Gastroesophageal sphincter (tissue), 4 donors: ENCODE results near the gene AURKAIP1. TPM values are rescaled to one million over a fixed set of nuclear protein-coding genes. Genes with fewer than 3 reads are reported as not detected.
A peak's percentile ranks its signal among the peaks of the same experiment; 100 is the strongest.
"Not testable (repeated sequence)": the region's sequence is repeated elsewhere in the genome, so short reads cannot be mapped to it uniquely, and the experiment has no call there.

ENCODE experiments used
- ATAC-seq: fragments of 150-250 bp; one replicate; pipeline ENCODE4 v1.9.1; 2016; ENCODE audit warnings: mild to moderate bottlenecking, moderate library complexity
- H3K27ac ChIP-seq, 4 donors: fragments of 200-600 bp; sonication (generic) in 3 of 4; 1 replicate in 3 of 4; 2 replicates in 1 of 4; pipeline ENCODE4 v1.5.1; 2016 to 2019
- H3K27me3 ChIP-seq: fragments of 200-600 bp; sonication (generic); one replicate; pipeline ENCODE4 v1.5.1; 2019
- H3K36me3 ChIP-seq, 2 donors: fragments of 200-600 bp; sonication (generic); one replicate each; pipeline ENCODE4 v1.5.1; 2019; ENCODE audit warnings: control low read depth in 1 of 2
- H3K4me1 ChIP-seq, 3 donors: fragments of 200-600 bp; sonication (generic); 1 replicate in 2 of 3; 2 replicates in 1 of 3; pipeline ENCODE4 v1.5.1; 2016 to 2019; ENCODE audit warnings: control low read depth in 2 of 3
- H3K4me3 ChIP-seq, 2 donors: fragments of 200-600 bp; sonication (generic); one replicate each; pipeline ENCODE4 v1.5.1; 2019; ENCODE audit warnings: mild to moderate bottlenecking in 1 of 2, moderate library complexity in 1 of 2
- H3K9me3 ChIP-seq, 3 donors: fragments of 200-600 bp; sonication (generic); one replicate each; pipeline ENCODE4 v1.5.1; 2017 to 2019; ENCODE audit warnings: control low read depth in 2 of 3
- EP300 ChIP-seq: sonication (generic); formaldehyde crosslinking; IDR thresholded peaks from one replicate; pipeline ENCODE4 v1.6.1; 2017; ENCODE audit warnings: antibody characterized with exemption, mild to moderate bottlenecking
- POLR2A ChIP-seq, 2 donors: fragments of 450-650 bp; IDR thresholded peaks; one replicate each; pipeline ENCODE4 v1.6.1; 2017; ENCODE audit warnings: antibody characterized with exemption in 2 of 2, mild to moderate bottlenecking in 2 of 2, moderate library complexity in 1 of 2
- POLR2AphosphoS5 ChIP-seq: sonication (generic); formaldehyde crosslinking; IDR thresholded peaks from one replicate; pipeline ENCODE4 v1.6.1; 2017; ENCODE audit warnings: antibody characterized with exemption
- WGBS, 2 donors: methylation state at CpG; one replicate each; pipeline ENCODE4 v1.1.5; 2018; ENCODE audit warnings: low coverage in 1 of 2; 5-methylcytosine and 5-hydroxymethylcytosine counted together
- total RNA-seq, 4 donors: library from RNA; depleted of rRNA; stranded (reverse); fragments of >200 nt; gene quantifications; one replicate each; pipeline ENCODE4 v1.1.0, GENCODE V29; 2016
- TF ChIP-seq, protein P1 (sequence below), 4 experiments: fragments of 200-600 bp in 2 of 4; fragments of 450-650 bp in 2 of 4; sonication (generic) in 1 of 4; IDR thresholded peaks; one replicate each; pipeline ENCODE4 v1.5.1; 2017 to 2019; ENCODE audit warnings: antibody characterized with exemption in 4 of 4, mild to moderate bottlenecking in 2 of 4, moderate library complexity in 2 of 4

Gene AURKAIP1
- total RNA-seq, 4 donors from 2014 or later, result 103 to 138 (median 108) TPM

DNA sequence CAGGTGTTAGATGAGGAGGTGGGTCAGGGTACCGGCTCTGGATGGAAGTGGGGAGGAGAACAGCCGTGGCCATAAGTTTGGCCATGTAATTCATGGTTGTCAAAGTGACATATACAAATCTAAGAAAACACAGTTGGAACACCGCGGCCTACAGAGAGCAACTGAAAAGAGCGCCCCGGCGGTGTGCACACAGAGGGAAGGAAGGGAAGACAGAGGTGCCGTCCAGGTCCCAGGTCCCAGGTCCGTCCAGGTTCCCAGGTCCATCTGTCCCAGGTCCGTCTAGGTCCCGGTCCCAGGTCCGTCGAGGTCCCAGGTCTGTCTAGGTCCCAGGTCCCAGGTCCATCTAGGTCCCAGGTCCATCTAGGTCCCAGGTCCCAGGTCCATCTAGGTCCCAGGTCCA lies 36.6 kb upstream of the AURKAIP1 start:
- Histone ChIP-seq H3K4me3 (no peak overlapping the region), H3K9me3 (no peaks in the 10 kb centered on the region), H3K27me3 (no peaks in the 10 kb centered on the region), H3K36me3 (peaks cover 0 to 9% of the 10 kb centered on the region in 2 donors), H3K27ac (no peak overlapping the region), H3K4me1 (peaks cover 0 to 26% (median 15%) of the 10 kb centered on the region in 3 donors)
- ATAC-seq, result no peak
- 81 to 93% methylated on average over 4 of the region's 13 CpGs for WGBS, 2 donors
- no peak for TF ChIP-seq POLR2AphosphoS5
- no peak for TF ChIP-seq POLR2A (IDR thresholded peaks at IDR 0.05)
- TF ChIP-seq, protein P1, sequence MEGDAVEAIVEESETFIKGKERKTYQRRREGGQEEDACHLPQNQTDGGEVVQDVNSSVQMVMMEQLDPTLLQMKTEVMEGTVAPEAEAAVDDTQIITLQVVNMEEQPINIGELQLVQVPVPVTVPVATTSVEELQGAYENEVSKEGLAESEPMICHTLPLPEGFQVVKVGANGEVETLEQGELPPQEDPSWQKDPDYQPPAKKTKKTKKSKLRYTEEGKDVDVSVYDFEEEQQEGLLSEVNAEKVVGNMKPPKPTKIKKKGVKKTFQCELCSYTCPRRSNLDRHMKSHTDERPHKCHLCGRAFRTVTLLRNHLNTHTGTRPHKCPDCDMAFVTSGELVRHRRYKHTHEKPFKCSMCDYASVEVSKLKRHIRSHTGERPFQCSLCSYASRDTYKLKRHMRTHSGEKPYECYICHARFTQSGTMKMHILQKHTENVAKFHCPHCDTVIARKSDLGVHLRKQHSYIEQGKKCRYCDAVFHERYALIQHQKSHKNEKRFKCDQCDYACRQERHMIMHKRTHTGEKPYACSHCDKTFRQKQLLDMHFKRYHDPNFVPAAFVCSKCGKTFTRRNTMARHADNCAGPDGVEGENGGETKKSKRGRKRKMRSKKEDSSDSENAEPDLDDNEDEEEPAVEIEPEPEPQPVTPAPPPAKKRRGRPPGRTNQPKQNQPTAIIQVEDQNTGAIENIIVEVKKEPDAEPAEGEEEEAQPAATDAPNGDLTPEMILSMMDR (IDR thresholded peaks at IDR 0.05), result no peak
- no peak for TF ChIP-seq EP300

DNA sequence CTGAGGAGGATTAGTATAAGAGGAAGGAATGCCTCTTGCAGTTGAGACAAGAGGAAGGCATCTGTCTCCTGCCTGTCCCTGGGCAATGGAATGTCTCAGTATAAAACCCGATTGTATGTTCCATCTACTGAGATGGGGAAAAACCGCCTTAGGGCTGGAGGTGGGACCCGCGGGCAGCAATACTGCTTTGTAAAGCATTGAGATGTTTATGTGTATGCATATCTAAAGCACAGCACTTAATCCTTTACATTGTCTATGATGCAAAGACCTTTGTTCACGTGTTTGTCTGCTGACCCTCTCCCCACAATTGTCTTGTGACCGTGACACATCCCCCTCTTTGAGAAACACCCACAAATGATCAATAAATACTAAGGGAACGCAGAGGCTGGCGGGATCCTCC lies 35.2 kb upstream of the AURKAIP1 start:
- Histone ChIP-seq H3K4me1 (peaks cover 0 to 39% (median 28%) of the 10 kb centered on the region in 3 donors), H3K36me3 (peaks cover 0 to 16% of the 10 kb centered on the region in 2 donors)
- 54% methylated on average over 7 to 8 of the region's 8 CpGs for WGBS, 2 donors
- H3K27ac ChIP-seq, ATAC-seq, H3K27me3 ChIP-seq, H3K4me3 ChIP-seq, H3K9me3 ChIP-seq: not testable (repeated sequence)

DNA sequence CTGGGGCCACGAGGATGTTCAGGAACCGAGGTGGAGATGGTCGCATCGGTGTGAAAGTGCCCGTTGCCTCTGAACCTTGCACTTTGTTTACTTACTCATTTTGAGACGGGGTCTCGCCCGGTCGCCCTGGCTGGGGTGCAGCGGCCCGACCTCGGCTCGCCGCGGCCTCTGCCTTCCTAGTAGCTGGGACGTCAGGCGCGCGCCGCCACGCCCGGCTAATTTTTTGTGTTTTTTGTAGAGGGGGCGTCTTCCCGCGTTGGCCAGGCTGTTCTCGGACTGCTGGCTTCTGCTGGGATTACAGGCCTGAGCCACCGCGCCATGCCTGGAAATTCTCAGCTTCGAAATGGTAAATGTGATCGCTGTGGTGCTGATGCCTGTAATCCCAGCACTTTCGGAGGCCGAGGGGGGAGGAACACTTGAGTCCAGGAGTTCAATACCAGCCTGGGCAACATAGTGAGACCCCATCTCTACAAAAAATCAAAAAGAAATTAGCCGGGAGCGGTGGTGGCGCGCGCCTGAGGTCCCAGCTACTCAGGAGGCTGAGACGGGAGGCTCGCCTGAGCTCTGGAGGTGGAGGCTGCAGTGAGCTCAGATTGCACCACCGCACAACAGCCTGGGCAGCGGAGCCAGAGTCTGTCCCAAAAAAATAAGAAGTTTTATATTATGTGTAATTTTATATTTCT lies 32.8 kb upstream of the AURKAIP1 start:
- peaks cover 0 to 44% (median 32%) of the 10 kb centered on the region in 3 donors for H3K4me1 ChIP-seq
- H3K4me3 ChIP-seq, result peak overlapping the region; percentile 87 to 96
- peak; percentile 8 for ATAC-seq
- H3K9me3 ChIP-seq, result no peaks in the 10 kb centered on the region
- peaks cover 0 to 41% of the 10 kb centered on the region in 2 donors for H3K36me3 ChIP-seq
- 10 to 14% methylated on average over 29 of the region's 41 CpGs for WGBS, 2 donors
- TF ChIP-seq POLR2AphosphoS5, result no peak
- TF ChIP-seq, protein P1 (IDR thresholded peaks at IDR 0.05), result peak in 1 of 4 experiments; percentile 2
- no peaks in the 10 kb centered on the region for H3K27me3 ChIP-seq
- peak overlapping the region; percentile 73 to 91 (median 88) for H3K27ac ChIP-seq

DNA sequence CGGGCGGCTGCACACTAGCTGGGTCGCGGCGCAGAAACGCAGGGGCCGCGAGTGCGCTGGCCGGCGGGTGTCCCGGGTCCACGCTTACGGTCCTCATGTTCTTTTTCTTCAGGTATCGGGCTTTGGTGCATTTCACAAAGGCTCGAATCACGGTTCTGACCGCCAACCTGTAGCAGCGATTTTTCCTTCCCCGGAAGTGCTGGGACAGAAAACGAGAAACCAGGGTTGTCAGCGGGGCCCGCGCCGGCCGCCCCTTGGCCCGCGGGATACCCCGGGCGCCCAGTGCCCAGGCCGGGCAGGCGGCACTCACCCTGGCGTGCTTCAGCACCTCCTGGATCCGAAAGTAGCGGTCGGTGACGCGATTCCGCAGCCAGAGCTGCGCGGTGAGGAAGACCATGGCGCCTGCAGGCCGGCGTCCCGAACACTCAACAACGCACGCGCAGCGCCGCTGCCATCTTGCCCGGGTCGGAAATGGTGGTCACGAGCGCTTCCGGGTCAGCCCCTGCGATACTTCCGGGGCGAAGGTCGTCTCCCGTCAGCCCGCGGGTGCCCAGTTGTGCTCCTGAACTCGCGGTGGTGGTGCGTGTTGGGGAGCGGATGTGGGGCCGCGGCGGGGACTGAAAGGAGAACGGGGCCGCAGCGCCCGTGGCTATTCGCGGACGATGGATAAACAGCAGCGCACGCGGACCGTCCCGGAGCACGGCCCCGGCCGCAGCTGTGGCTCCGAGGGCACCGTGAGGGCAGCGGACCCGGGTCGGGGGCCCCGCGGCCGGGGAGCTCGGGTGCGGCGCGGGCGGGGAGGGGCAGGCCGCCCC lies 32.0 kb upstream of the AURKAIP1 start, which contains the start of gene MRPL20:
Gene MRPL20, minus strand, starts transcription at position 473 of the 815 bp plus-strand sequence. Its CDS starts 76 bp downstream, at position 397.
- Histone ChIP-seq H3K27me3 (no peaks in the 10 kb centered on the region), H3K27ac (peak within 1 kb of the TSS; percentile 73 to 91 (median 88)), H3K36me3 (peaks cover 0 to 48% of the 10 kb centered on the region in 2 donors), H3K4me1 (peaks cover 0 to 51% (median 32%) of the 10 kb centered on the region in 3 donors), H3K9me3 (no peaks in the 10 kb centered on the region), H3K4me3 (peak within 1 kb of the TSS; percentile 87 to 96)
- peak; percentile 98 for ATAC-seq
- WGBS, 2 donors, result 0% methylated on average over 2 to 12 of the region's 98 CpGs
- TF ChIP-seq, protein P1 (IDR thresholded peaks at IDR 0.05), result peak in 1 of 4 experiments; percentile 9
- TF ChIP-seq POLR2AphosphoS5 (peak; percentile 92), EP300 (no peak), POLR2A (IDR thresholded peaks at IDR 0.05) (peak; percentile 64 to 76)

GRCh38 chr1:1406101-1406820 lies 31.3 kb upstream of the AURKAIP1 start:
- peaks cover 0 to 56% of the 10 kb centered on the region in 2 donors for H3K36me3 ChIP-seq
- peaks cover 0 to 58% (median 32%) of the 10 kb centered on the region in 3 donors for H3K4me1 ChIP-seq
- TF ChIP-seq POLR2A (IDR thresholded peaks at IDR 0.05) (no peak), POLR2AphosphoS5 (no peak), EP300 (no peak)
- TF ChIP-seq, protein P1 (IDR thresholded peaks at IDR 0.05), result no peak
- H3K27me3 ChIP-seq, result no peaks in the 10 kb centered on the region
- no peaks in the 10 kb centered on the region for H3K9me3 ChIP-seq
- WGBS, 2 donors, result 50 to 55% methylated on average over 20 to 31 of the region's 43 CpGs
- H3K27ac ChIP-seq, result peak overlapping the region; percentile 47 to 91 (median 88)
- H3K4me3 ChIP-seq, result peak overlapping the region; percentile 87 to 96
- ATAC-seq, result no peak
